Left ventricle myocardium inferior (tissue), 1 donor: ENCODE results near the gene PTGES3. TPM values are rescaled to one million over a fixed set of nuclear protein-coding genes. Genes with fewer than 3 reads are reported as not detected.

Source experiments
- DNase-seq: peaks from one replicate; pipeline ENCODE4 v3.0.0-alpha.2; 2020
- H3K27ac ChIP-seq: fragments of 200-600 bp; replicated peaks from 2 replicates; pipeline ENCODE4 v1.8.0; 2021
- H3K27me3 ChIP-seq: fragments of 200-600 bp; 2 replicates; pipeline ENCODE4 v1.8.0; 2021; ENCODE audit warnings: low read depth
- H3K36me3 ChIP-seq: fragments of 200-600 bp; 2 replicates; pipeline ENCODE4 v1.8.0; 2021
- H3K4me1 ChIP-seq: fragments of 200-600 bp; 2 replicates; pipeline ENCODE4 v1.8.0; 2021
- H3K4me3 ChIP-seq: fragments of 200-600 bp; 2 replicates; pipeline ENCODE4 v1.8.0; 2021; ENCODE audit warnings: mild to moderate bottlenecking, moderate library complexity
- H3K9me3 ChIP-seq: fragments of 200-600 bp; replicated peaks from 2 replicates; pipeline ENCODE4 v1.8.0; 2021
- intact Hi-C: fragments of 100-400 bp; cut with micrococcal nuclease; formaldehyde crosslinking; loops from one replicate; pipeline ENCODE4 v1.11.0; 2022
- total RNA-seq: library from RNA; stranded (reverse); fragmentation: NEBNext Ultra II Directional; extraction: Animal tissue kit (Norgen Biotek cat#: 25700); gene quantifications from one replicate; pipeline ENCODE4 v1.2.1, GENCODE V29; 2021
- TF ChIP-seq, protein P1 (sequence below): fragments of 200-600 bp; IDR thresholded peaks from 2 replicates; pipeline ENCODE4 v1.8.0; 2021; ENCODE audit warnings: antibody characterized with exemption, mild to moderate bottlenecking, borderline replicate concordance
- donor health status: DM: no; HTN: yes; CAD: no; lungs with severe emphysema.

Gene PTGES3
- total RNA-seq, 1 donor from 2014 or later, result 136 TPM

DNA sequence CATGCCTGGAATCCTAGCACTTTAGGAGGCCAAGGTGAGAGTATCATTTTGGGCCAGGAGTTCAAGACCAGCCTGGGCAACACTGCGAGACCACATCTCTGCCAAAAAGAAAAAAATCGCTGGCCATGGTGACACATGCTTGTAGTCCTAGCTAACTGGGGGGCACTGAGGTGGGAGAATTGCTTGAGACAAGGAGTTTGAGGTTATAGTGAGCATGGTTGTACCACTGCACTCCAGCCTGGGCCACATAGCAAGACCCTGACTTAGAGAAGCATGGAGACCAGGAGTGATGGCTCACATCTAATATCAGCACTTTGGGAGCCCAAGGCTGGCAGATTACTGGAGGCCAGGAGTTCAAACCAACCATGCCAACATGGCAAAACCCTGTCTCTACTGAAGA is 9.2 kb downstream of the PTGES3 start:
- Histone ChIP-seq H3K27me3 (no peaks in the 10 kb centered on the region), H3K4me1 (peaks cover 93% of the 10 kb centered on the region), H3K27ac (no peak overlapping the region), H3K4me3 (no peak overlapping the region), H3K9me3 (no peaks in the 10 kb centered on the region), H3K36me3 (peaks cover 14% of the 10 kb centered on the region)
- DNase-seq, result no peak
- intact Hi-C loops, result no loop called here
- TF ChIP-seq, protein P1, sequence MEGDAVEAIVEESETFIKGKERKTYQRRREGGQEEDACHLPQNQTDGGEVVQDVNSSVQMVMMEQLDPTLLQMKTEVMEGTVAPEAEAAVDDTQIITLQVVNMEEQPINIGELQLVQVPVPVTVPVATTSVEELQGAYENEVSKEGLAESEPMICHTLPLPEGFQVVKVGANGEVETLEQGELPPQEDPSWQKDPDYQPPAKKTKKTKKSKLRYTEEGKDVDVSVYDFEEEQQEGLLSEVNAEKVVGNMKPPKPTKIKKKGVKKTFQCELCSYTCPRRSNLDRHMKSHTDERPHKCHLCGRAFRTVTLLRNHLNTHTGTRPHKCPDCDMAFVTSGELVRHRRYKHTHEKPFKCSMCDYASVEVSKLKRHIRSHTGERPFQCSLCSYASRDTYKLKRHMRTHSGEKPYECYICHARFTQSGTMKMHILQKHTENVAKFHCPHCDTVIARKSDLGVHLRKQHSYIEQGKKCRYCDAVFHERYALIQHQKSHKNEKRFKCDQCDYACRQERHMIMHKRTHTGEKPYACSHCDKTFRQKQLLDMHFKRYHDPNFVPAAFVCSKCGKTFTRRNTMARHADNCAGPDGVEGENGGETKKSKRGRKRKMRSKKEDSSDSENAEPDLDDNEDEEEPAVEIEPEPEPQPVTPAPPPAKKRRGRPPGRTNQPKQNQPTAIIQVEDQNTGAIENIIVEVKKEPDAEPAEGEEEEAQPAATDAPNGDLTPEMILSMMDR, result no peak

DNA sequence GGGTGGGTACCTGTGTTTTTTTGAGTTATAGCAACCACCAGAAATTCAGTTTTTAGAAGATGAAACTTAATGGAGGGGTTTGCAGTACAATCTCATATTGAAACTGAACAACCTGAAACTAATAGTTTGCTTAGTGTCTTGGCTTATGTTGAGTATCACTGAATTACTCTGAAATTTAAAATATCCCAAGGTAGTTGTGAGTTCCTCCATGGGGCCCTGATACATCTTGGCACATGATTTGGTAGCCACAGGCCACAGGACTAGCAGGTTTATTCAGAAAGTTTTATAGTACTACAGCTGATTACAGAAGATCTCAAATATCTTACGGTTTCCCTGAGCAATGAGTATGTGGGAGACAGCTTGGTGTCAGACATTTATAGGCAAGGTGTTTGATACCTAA is 10.4 kb downstream of the PTGES3 start:
- Histone ChIP-seq H3K4me1 (peaks cover 93% of the 10 kb centered on the region), H3K4me3 (no peak overlapping the region), H3K36me3 (peaks cover 12% of the 10 kb centered on the region), H3K27me3 (no peaks in the 10 kb centered on the region), H3K27ac (no peak overlapping the region), H3K9me3 (no peaks in the 10 kb centered on the region)
- intact Hi-C loops, result no loop called here
- TF ChIP-seq, protein P1, result no peak
- no peak for DNase-seq

DNA sequence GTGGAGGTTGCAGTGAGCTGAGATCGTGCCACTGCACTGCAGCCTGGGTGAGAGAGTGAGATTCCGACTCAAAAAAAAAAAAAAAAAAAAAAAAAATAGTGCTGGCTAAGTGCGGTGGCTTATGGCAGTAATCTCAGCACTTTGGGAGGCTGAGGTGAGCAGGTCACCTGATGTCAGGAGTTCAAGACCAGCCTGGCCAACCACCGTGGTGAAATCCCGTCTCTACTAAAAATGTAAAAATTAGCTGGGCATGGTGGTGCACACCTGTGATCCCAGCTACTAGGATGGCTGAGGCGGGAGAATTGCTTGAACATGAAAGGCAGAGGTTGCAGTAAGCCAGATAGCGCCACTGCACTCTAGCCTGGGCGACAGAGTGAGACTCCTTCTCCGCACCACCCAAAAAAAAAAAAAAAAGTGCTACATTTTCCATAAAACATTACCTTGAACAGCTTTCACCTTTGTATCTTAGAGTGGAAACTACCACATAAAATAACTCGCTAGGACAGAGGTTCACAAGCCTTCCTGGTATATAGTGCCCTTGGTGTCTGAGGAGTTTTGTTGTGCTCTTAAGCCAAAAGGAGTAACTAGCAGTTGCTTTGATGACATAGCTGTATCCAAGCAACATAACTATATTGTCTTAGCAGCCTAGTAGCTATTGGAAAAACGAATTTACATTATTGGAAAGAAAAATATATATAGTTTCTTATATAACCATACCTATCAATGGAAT is 11.1 kb downstream of the PTGES3 start:
- peaks cover 19% of the 10 kb centered on the region for H3K36me3 ChIP-seq

DNA sequence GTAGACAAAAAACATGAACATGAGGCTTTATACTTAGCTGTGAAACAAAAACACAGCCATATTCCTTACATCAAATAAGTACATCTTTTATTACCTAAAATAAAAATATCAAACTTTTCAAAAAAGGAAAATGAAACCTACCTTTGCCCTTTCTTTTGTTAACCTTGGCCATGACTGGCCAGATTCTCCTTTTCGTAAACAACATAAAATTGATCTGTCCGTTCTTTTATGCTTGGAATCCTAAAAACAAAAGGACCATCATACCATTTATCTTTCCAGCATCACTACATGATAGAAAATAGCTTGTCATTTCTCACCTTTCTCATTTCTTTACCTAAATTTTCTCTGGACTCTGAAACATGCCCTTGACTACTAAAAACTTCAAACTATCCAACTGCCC is 16.5 kb downstream of the PTGES3 start:
- Histone ChIP-seq H3K4me1 (peaks cover 74% of the 10 kb centered on the region), H3K27ac (no peak overlapping the region)

More for the DNA sequence above, 11.1 kb downstream of the PTGES3 start:
- TF ChIP-seq, protein P1, result no peak
- Histone ChIP-seq H3K4me3 (no peak overlapping the region), H3K27me3 (no peaks in the 10 kb centered on the region), H3K27ac (peak overlapping the region; percentile 9), H3K9me3 (no peaks in the 10 kb centered on the region), H3K4me1 (peaks cover 93% of the 10 kb centered on the region)
- no peak for DNase-seq
- intact Hi-C loops, result no loop called here

DNA sequence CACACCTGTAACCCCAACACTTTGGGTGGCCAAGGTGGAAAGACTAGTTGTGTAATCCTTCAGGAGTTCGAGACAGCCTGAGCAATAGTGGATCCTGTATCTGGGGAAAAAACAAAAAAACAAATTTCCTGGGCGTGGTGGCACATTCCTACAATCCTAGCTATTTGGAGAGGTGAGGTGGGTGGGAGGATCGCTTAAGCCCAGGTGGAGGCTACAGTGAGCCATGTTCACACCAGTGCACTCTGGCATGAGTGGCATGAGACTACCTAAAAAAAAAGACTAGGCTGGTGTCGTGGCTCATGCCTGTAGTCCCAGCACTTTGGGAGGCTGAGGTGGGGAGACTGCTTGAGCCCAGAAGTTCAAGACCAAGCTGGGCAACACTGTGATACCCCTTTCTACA is 17.2 kb downstream of the PTGES3 start:
- intact Hi-C loops, result no loop called here
- peaks cover 66% of the 10 kb centered on the region for H3K4me1 ChIP-seq
- no peaks in the 10 kb centered on the region for H3K9me3 ChIP-seq
- H3K4me3 ChIP-seq, result no peak overlapping the region
- no peak overlapping the region for H3K27ac ChIP-seq
- H3K36me3 ChIP-seq, result peaks cover 70% of the 10 kb centered on the region
- DNase-seq, result no peak
- TF ChIP-seq, protein P1, result no peak
- no peaks in the 10 kb centered on the region for H3K27me3 ChIP-seq

More for the DNA sequence above, 16.5 kb downstream of the PTGES3 start:
- Histone ChIP-seq H3K36me3 (peaks cover 62% of the 10 kb centered on the region), H3K9me3 (no peaks in the 10 kb centered on the region), H3K27me3 (no peaks in the 10 kb centered on the region), H3K4me3 (no peak overlapping the region)
- intact Hi-C loops, result no loop called here
- no peak for DNase-seq
- TF ChIP-seq, protein P1, result no peak
